Keratinocyte (primary cell): ENCODE data around the gene KRT5. TPM values are rescaled to one million over a fixed set of nuclear protein-coding genes. Genes with fewer than 3 reads are reported as not detected.

ENCODE experiments used
- DNase-seq: peaks from one replicate; pipeline ENCODE4 v3.0.0-alpha.2; 2011; ENCODE audit warnings: low read depth, missing footprints, low spot score
- FAIRE-seq: peaks from 2 replicates; lab custom pipeline; 2011; peaks lifted over from hg19 to GRCh38; lab: Jason Lieb, UNC
- H2AFZ ChIP-seq: 2 replicates; pipeline ENCODE4 v1.6.0; 2012; ENCODE audit warnings: low read length, control low read depth, inconsistent platforms; ENCODE audit not compliant: control insufficient read depth
- H3K27ac ChIP-seq: 2 replicates; pipeline ENCODE4 v1.5.1; 2011; ENCODE audit warnings: low read length; ENCODE audit not compliant: control insufficient read depth, insufficient read depth
- H3K27me3 ChIP-seq: 3 replicates; pipeline ENCODE4 v1.6.0; 2011; ENCODE audit warnings: low read length; ENCODE audit not compliant: control insufficient read depth, insufficient read depth; ENCODE audit errors: extremely low read depth
- H3K36me3 ChIP-seq, 2 experiments: 2 replicates in 1 of 2; 3 replicates in 1 of 2; pipeline ENCODE4 v1.5.1; 2011; ENCODE audit warnings: low read length in 2 of 2, mild to moderate bottlenecking in 1 of 2; ENCODE audit not compliant: control insufficient read depth in 2 of 2, insufficient read depth in 2 of 2; ENCODE audit errors: extremely low read depth in 1 of 2
- H3K4me1 ChIP-seq: 3 replicates; pipeline ENCODE4 v1.5.1; 2011; ENCODE audit warnings: low read length; ENCODE audit not compliant: control insufficient read depth, insufficient read depth; ENCODE audit errors: extremely low read depth
- H3K4me2 ChIP-seq: 3 replicates; pipeline ENCODE4 v1.6.0; 2011; ENCODE audit warnings: low read depth, low read length; ENCODE audit not compliant: control insufficient read depth, insufficient read depth; ENCODE audit errors: extremely low read depth
- H3K4me3 ChIP-seq, 3 experiments: fragments of 200-600 bp in 1 of 3; sonication (generic) in 1 of 3; 2 replicates in 2 of 3; 3 replicates in 1 of 3; pipeline ENCODE4 v1.5.1; 2011 to 2016; ENCODE audit warnings: low read length in 3 of 3, mild to moderate bottlenecking in 3 of 3, control low read depth in 2 of 3, inconsistent platforms in 1 of 3, low read depth in 1 of 3, mixed read lengths in 1 of 3, mixed run types in 1 of 3, moderate library complexity in 1 of 3; ENCODE audit not compliant: control insufficient read depth in 2 of 3, insufficient read depth in 2 of 3; ENCODE audit errors: extremely low read depth in 1 of 3
- H3K79me2 ChIP-seq: 2 replicates; pipeline ENCODE4 v1.6.0; 2012; ENCODE audit warnings: low read length; ENCODE audit not compliant: control insufficient read depth, insufficient read depth
- H3K9ac ChIP-seq: 3 replicates; pipeline ENCODE4 v1.6.0; 2011; ENCODE audit warnings: low read length; ENCODE audit not compliant: control insufficient read depth, insufficient read depth; ENCODE audit errors: extremely low read depth
- H3K9me1 ChIP-seq: 3 replicates; pipeline ENCODE4 v1.6.0; 2011; ENCODE audit warnings: low read length; ENCODE audit not compliant: control insufficient read depth, insufficient read depth; ENCODE audit errors: extremely low read depth
- H3K9me3 ChIP-seq: 2 replicates; pipeline ENCODE4 v1.5.1; 2012; ENCODE audit warnings: low read depth, low read length; ENCODE audit not compliant: control insufficient read depth
- H4K20me1 ChIP-seq: 3 replicates; pipeline ENCODE4 v1.6.0; 2011; ENCODE audit warnings: low read length; ENCODE audit not compliant: control insufficient read depth, insufficient read depth; ENCODE audit errors: extremely low read depth
- EZH2 ChIP-seq: IDR thresholded peaks from one replicate; pipeline ENCODE4 v1.6.1; 2012; ENCODE audit warnings: inconsistent platforms, mild to moderate bottlenecking, low read length, moderate library complexity
- dilution Hi-C: fragments of 300-500 bp; cut with MboI; formaldehyde crosslinking; loops from one replicate; pipeline ENCODE4 v1.7.0; 2020; ENCODE audit warnings: low sequenced_read_pairs; ENCODE audit not compliant: extremely low pct_ligation_motif_present
- polyA plus RNA-seq, 5 experiments: library from polyadenylated mRNA; depleted of rRNA in 3 of 5; stranded (reverse) in 3 of 5; stranded (forward) in 1 of 5; unstranded in 1 of 5; fragments of >200 nt; gene quantifications; 1 replicate in 1 of 5; 2 replicates in 3 of 5; 3 replicates in 1 of 5; pipeline versions ENCODE4 v1.2.1 to v1.2.3, GENCODE V29; 2011 to 2012; ENCODE audit warnings: missing spikeins in 2 of 5, low read depth in 1 of 5, low replicate concordance in 1 of 5
- TF ChIP-seq, protein P1 (sequence below), 3 experiments: IDR thresholded peaks in 1 of 3; conservative IDR thresholded peaks in 1 of 3; optimal IDR thresholded peaks in 1 of 3; 2 replicates in 2 of 3; 3 replicates in 1 of 3; pipeline versions ENCODE3 to v1.5.1; 2011; ENCODE audit warnings: low read length in 3 of 3, mild to moderate bottlenecking in 3 of 3, moderate library complexity in 2 of 3, control low read depth in 1 of 3, inconsistent platforms in 1 of 3; ENCODE audit not compliant: insufficient read depth in 2 of 3; ENCODE audit errors: extremely low read depth in 1 of 3

Gene KRT5
- polyA plus RNA-seq, 1 donor (not counting 4 experiments of a cell fraction or from before 2014, with no cell fraction given), result 15,814 TPM

- dilution Hi-C loops, result no loop called here
- Histone ChIP-seq H3K9ac (no peak overlapping the region), H3K4me2 (no peak overlapping the region), H3K4me1 (peaks cover 10% of the 10 kb centered on the region), H3K27ac (no peak overlapping the region), H3K9me1 (no peaks in the 10 kb centered on the region), H3K4me3 (no peak overlapping the region), H3K27me3 (no peaks in the 10 kb centered on the region), H3K9me3 (no peaks in the 10 kb centered on the region), H3K36me3 (no peaks in the 10 kb centered on the region), H2AFZ (no peak overlapping the region), H4K20me1 (no peaks in the 10 kb centered on the region), H3K79me2 (no peaks in the 10 kb centered on the region)
- FAIRE-seq (no peak), DNase-seq (no peak)
- TF ChIP-seq, protein P1, sequence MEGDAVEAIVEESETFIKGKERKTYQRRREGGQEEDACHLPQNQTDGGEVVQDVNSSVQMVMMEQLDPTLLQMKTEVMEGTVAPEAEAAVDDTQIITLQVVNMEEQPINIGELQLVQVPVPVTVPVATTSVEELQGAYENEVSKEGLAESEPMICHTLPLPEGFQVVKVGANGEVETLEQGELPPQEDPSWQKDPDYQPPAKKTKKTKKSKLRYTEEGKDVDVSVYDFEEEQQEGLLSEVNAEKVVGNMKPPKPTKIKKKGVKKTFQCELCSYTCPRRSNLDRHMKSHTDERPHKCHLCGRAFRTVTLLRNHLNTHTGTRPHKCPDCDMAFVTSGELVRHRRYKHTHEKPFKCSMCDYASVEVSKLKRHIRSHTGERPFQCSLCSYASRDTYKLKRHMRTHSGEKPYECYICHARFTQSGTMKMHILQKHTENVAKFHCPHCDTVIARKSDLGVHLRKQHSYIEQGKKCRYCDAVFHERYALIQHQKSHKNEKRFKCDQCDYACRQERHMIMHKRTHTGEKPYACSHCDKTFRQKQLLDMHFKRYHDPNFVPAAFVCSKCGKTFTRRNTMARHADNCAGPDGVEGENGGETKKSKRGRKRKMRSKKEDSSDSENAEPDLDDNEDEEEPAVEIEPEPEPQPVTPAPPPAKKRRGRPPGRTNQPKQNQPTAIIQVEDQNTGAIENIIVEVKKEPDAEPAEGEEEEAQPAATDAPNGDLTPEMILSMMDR (optimal IDR thresholded peaks at IDR 0.05 in 1 of 3, IDR thresholded peaks at IDR 0.05 in 1 of 3, conservative IDR thresholded peaks at IDR 0.05 in 1 of 3; ENCODE audit: extremely low read depth in 1 of 3, insufficient read depth in 2 of 3, low read length in 3 of 3), result no peak
- no peak for TF ChIP-seq EZH2
These were observed 10.7 kb upstream of the KRT5 start for GRCh38 chr12:52530905-52531304.

- H3K9me1 ChIP-seq, result no peaks in the 10 kb centered on the region
- H3K4me3 ChIP-seq, result no peak overlapping the region
- H3K4me2 ChIP-seq, result no peak overlapping the region
- TF ChIP-seq EZH2, result no peak
- TF ChIP-seq, protein P1 (optimal IDR thresholded peaks at IDR 0.05 in 1 of 3, IDR thresholded peaks at IDR 0.05 in 1 of 3, conservative IDR thresholded peaks at IDR 0.05 in 1 of 3; ENCODE audit: extremely low read depth in 1 of 3, insufficient read depth in 2 of 3, low read length in 3 of 3), result no peak
- H3K9me3 ChIP-seq, result no peaks in the 10 kb centered on the region
- no peak for FAIRE-seq
- no peaks in the 10 kb centered on the region for H3K79me2 ChIP-seq
- H3K4me1 ChIP-seq, result peaks cover 15% of the 10 kb centered on the region
- H3K9ac ChIP-seq, result no peak overlapping the region
- no peak overlapping the region for H2AFZ ChIP-seq
- no peak for DNase-seq
- H3K36me3 ChIP-seq, result no peaks in the 10 kb centered on the region
- dilution Hi-C loops, result no loop called here
- no peaks in the 10 kb centered on the region for H4K20me1 ChIP-seq
- H3K27ac ChIP-seq, result no peak overlapping the region
- no peaks in the 10 kb centered on the region for H3K27me3 ChIP-seq
These were observed 10.2 kb upstream of the KRT5 start for GRCh38 chr12:52530366-52530765.
